Measurements from ENCODE around the gene OBP2B. TPM values are rescaled to one million over a fixed set of nuclear protein-coding genes. Genes with fewer than 3 reads are reported as not detected.

Gene OBP2B
- polyA plus RNA-seq, 3 donors = not detected

DNA sequence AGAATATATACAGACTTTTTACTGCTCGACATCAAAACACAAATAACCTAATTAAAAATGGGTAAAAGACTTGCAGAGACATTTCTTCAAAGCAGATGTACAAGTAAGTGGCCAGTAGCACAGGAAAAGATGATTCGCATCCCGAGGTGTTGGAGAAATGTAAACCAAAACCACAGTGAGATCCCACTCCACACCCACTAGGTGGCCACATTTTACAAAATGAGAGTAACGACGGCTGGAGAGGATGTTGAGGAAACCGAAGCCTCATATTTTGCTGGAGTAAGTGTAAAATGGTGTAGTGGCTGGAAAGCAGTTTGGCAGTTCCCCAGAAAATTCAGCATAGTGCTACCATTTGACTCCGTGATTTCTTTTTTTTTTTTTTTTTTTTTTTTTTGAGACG is 24.1 kb downstream of the OBP2B start:
- intact Hi-C loops (cut with micrococcal nuclease) = loop anchor here in 1 of 2 donors (10.0 kb wide), 1 partner anchor 150 kb away; the partner anchor contains the start of gene SURF6
- H3K79me2 ChIP-seq (ENCODE audit: insufficient read depth, low read length) = no peaks in the 10 kb centered on the region
- Mint-ChIP-seq H3K27ac (no peak overlapping the region), H3K36me3 (no peaks in the 10 kb centered on the region), H3K4me1 (peaks cover 15% of the 10 kb centered on the region), H3K27me3 (ENCODE audit: low read depth in 3 of 3) (peaks cover 7 to 16% (median 15%) of the 10 kb centered on the region in 3 donors), H3K4me3 (peak overlapping the region in 1 of 2 donors; percentile 30), H3K9me3 (no peaks in the 10 kb centered on the region)
- H3K36me3 ChIP-seq (replicated peaks in 1 of 2; ENCODE audit: control insufficient read depth in 1 of 2, insufficient read depth in 2 of 2, low read length in 2 of 2) = no peaks in the 10 kb centered on the region
- H3K27ac ChIP-seq (ENCODE audit: low read depth in 1 of 2, low read length in 2 of 2) = no peak overlapping the region
- peak overlapping the region; percentile 33 for H3K4me2 ChIP-seq (replicated peaks; ENCODE audit: extremely low read depth, low read length, poor library complexity, severe bottlenecking)
- no peak overlapping the region for H3K4me3 ChIP-seq (replicated peaks in 1 of 3; ENCODE audit: low read depth in 2 of 3, low read length in 3 of 3)
- no peaks in the 10 kb centered on the region for H4K20me1 ChIP-seq (ENCODE audit: insufficient read depth, low read length)
- H3K4me1 ChIP-seq (ENCODE audit: control insufficient read depth in 1 of 2, insufficient read depth in 2 of 2, low read length in 2 of 2) = peaks cover 6 to 15% of the 10 kb centered on the region in 2 donors
- no CpG with 5 or more reads among the region's 8 CpGs for WGBS (ENCODE audit: insufficient coverage)
- DNase-seq = peak; percentile 37 to 44 (median 42)
- H2AFZ ChIP-seq (ENCODE audit: insufficient read depth, low read depth, low read length, poor library complexity, severe bottlenecking) = no peak overlapping the region
- peaks cover 0 to 9% of the 10 kb centered on the region in 2 donors for H3K27me3 ChIP-seq (ENCODE audit: control insufficient read depth in 2 of 2, insufficient read depth in 2 of 2, low read length in 2 of 2)
- H3K9me3 ChIP-seq (replicated peaks in 1 of 2; ENCODE audit: control insufficient read depth in 1 of 2, insufficient read depth in 1 of 2, low read length in 2 of 2) = no peaks in the 10 kb centered on the region
- TF ChIP-seq, protein P1, sequence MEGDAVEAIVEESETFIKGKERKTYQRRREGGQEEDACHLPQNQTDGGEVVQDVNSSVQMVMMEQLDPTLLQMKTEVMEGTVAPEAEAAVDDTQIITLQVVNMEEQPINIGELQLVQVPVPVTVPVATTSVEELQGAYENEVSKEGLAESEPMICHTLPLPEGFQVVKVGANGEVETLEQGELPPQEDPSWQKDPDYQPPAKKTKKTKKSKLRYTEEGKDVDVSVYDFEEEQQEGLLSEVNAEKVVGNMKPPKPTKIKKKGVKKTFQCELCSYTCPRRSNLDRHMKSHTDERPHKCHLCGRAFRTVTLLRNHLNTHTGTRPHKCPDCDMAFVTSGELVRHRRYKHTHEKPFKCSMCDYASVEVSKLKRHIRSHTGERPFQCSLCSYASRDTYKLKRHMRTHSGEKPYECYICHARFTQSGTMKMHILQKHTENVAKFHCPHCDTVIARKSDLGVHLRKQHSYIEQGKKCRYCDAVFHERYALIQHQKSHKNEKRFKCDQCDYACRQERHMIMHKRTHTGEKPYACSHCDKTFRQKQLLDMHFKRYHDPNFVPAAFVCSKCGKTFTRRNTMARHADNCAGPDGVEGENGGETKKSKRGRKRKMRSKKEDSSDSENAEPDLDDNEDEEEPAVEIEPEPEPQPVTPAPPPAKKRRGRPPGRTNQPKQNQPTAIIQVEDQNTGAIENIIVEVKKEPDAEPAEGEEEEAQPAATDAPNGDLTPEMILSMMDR (IDR thresholded peaks at IDR 0.05) = peak; percentile 43
- no peak overlapping the region for H3K9ac ChIP-seq (ENCODE audit: insufficient read depth, low read length, poor library complexity, severe bottlenecking)

DNA sequence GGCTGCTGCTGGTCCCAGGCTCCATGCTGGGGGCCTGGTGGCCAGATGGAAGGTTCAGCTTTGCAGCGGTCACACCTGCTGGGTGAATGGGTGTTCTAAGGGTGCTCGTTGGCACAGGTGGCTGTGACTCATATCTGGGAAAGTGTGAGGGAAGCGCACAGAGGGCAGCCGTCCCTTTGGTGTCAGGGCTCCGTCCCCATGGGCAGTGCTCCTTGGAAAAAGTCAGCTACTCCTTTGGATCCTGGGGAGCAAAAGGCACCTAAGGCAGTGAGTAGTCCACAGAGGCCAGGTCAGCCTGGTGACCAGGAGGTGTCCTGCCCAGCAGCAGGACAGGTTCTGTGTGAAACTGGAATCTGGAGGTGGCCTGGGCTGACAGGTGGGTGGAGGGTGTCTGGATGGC is 26.9 kb downstream of the OBP2B start:
- intact Hi-C loops (cut with micrococcal nuclease) = loop anchor here in 1 of 2 donors (10.0 kb wide), 1 partner anchor 153 kb away; the partner anchor contains the start of gene SURF6
- no peak overlapping the region for H2AFZ ChIP-seq (ENCODE audit: insufficient read depth, low read depth, low read length, poor library complexity, severe bottlenecking)
- TF ChIP-seq, protein P1 (IDR thresholded peaks at IDR 0.05) = no peak
- H3K4me3 Mint-ChIP-seq = no peak overlapping the region
- H3K27ac ChIP-seq (ENCODE audit: low read depth in 1 of 2, low read length in 2 of 2) = no peak overlapping the region
- peaks cover 6 to 15% of the 10 kb centered on the region in 2 donors for H3K4me1 ChIP-seq (ENCODE audit: control insufficient read depth in 1 of 2, insufficient read depth in 2 of 2, low read length in 2 of 2)
- H3K4me2 ChIP-seq (replicated peaks; ENCODE audit: extremely low read depth, low read length, poor library complexity, severe bottlenecking) = no peak overlapping the region
- no peak overlapping the region for H3K4me3 ChIP-seq (replicated peaks in 1 of 3; ENCODE audit: low read depth in 2 of 3, low read length in 3 of 3)
- H3K27ac Mint-ChIP-seq = no peak overlapping the region
- H4K20me1 ChIP-seq (ENCODE audit: insufficient read depth, low read length) = no peaks in the 10 kb centered on the region
- no peaks in the 10 kb centered on the region for H3K79me2 ChIP-seq (ENCODE audit: insufficient read depth, low read length)
- peaks cover 2 to 9% (median 7%) of the 10 kb centered on the region in 3 donors for H3K27me3 Mint-ChIP-seq (ENCODE audit: low read depth in 3 of 3)
- 98% methylated on average over 4 of the region's 5 CpGs for WGBS (ENCODE audit: insufficient coverage)
- peaks cover 15% of the 10 kb centered on the region for H3K4me1 Mint-ChIP-seq
- no peak overlapping the region for H3K9ac ChIP-seq (ENCODE audit: insufficient read depth, low read length, poor library complexity, severe bottlenecking)
- DNase-seq = no peak
- H3K36me3 Mint-ChIP-seq = no peaks in the 10 kb centered on the region
- no peaks in the 10 kb centered on the region for H3K9me3 ChIP-seq (replicated peaks in 1 of 2; ENCODE audit: control insufficient read depth in 1 of 2, insufficient read depth in 1 of 2, low read length in 2 of 2)
- no peaks in the 10 kb centered on the region for H3K9me3 Mint-ChIP-seq
- peaks cover 0 to 6% of the 10 kb centered on the region in 2 donors for H3K27me3 ChIP-seq (ENCODE audit: control insufficient read depth in 2 of 2, insufficient read depth in 2 of 2, low read length in 2 of 2)
- no peaks in the 10 kb centered on the region for H3K36me3 ChIP-seq (replicated peaks in 1 of 2; ENCODE audit: control insufficient read depth in 1 of 2, insufficient read depth in 2 of 2, low read length in 2 of 2)
